SU-DHL-6 (cell line): ENCODE results near the gene AP2S1.

ENCODE experiments used
- EZH2phosphoT487 ChIP-seq: fragments of 200-600 bp; sonication (generic), shearing (Covaris generic); conservative IDR thresholded peaks from 2 replicates; pipeline ENCODE4 v1.6.1; 2018; ENCODE audit warnings: mild to moderate bottlenecking, antibody characterized with exemption, low read length, moderate library complexity, mixed read lengths
- TF ChIP-seq, protein P1 (sequence below): fragments of 200-600 bp; sonication (generic); IDR thresholded peaks from one replicate; pipeline ENCODE4 v1.5.1; 2017; ENCODE audit warnings: antibody characterized with exemption, mild to moderate bottlenecking, low read length, moderate library complexity; ENCODE audit not compliant: insufficient read depth, poor library complexity, severe bottlenecking

GRCh38 chr19:46803555-46803954 lies 47.1 kb downstream of the AP2S1 start:
- TF ChIP-seq, protein P1, sequence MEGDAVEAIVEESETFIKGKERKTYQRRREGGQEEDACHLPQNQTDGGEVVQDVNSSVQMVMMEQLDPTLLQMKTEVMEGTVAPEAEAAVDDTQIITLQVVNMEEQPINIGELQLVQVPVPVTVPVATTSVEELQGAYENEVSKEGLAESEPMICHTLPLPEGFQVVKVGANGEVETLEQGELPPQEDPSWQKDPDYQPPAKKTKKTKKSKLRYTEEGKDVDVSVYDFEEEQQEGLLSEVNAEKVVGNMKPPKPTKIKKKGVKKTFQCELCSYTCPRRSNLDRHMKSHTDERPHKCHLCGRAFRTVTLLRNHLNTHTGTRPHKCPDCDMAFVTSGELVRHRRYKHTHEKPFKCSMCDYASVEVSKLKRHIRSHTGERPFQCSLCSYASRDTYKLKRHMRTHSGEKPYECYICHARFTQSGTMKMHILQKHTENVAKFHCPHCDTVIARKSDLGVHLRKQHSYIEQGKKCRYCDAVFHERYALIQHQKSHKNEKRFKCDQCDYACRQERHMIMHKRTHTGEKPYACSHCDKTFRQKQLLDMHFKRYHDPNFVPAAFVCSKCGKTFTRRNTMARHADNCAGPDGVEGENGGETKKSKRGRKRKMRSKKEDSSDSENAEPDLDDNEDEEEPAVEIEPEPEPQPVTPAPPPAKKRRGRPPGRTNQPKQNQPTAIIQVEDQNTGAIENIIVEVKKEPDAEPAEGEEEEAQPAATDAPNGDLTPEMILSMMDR, result no peak
- no peak for TF ChIP-seq EZH2phosphoT487
